Ishikawa (cell line): ENCODE measurements around the gene INHBB.

Experiments used
- EGR1 ChIP-seq: IDR thresholded peaks from 2 replicates; pipeline ENCODE4 v1.6.1; 2012
- EP300 ChIP-seq: IDR thresholded peaks from 2 replicates; pipeline ENCODE4 v1.6.1; 2012; ENCODE audit warnings: borderline replicate concordance
- TCF12 ChIP-seq: IDR thresholded peaks from 2 replicates; pipeline ENCODE4 v1.6.1; 2012; ENCODE audit warnings: low read depth
- TEAD4 ChIP-seq: IDR thresholded peaks from 2 replicates; pipeline ENCODE4 v1.6.1; 2012

- TF ChIP-seq TEAD4 (no peak), EGR1 (no peak), TCF12 (no peak), EP300 (no peak)
These were observed 32.7 kb downstream of the INHBB start for GRCh38 chr2:120378605-120379004.
